ENCODE measurements around the gene SH3GL2. TPM values are rescaled to one million over a fixed set of nuclear protein-coding genes. Genes with fewer than 3 reads are reported as not detected.

The SH3GL2 gene
- total RNA-seq, 2 experiments from 2014 or later = not detected

DNA sequence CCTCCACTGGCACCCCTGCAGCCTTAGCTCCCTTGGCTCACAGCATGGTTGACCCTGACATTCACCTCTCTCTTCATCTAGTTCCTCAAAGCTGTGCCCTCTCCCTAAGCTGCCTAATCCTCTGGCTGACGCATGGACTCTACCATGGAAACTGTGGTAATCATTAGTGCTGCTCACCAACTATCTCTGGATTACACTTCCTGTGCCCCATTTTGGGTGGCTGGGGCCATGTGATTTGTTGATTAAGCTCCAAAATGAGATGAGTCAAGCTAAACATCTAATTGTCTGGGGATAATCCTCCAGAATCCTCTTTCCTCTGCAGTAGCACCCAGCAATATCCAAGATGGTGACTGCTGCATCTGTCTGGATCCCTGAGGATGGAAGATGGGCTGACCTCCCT lies 264.4 kb downstream of the SH3GL2 start:
- no peak overlapping the region for H3K4me3 Mint-ChIP-seq
- no peaks in the 10 kb centered on the region for H3K36me3 Mint-ChIP-seq
- intact Hi-C loops (cut with micrococcal nuclease) = no loop called here
- no peak for DNase-seq
- H3K27me3 Mint-ChIP-seq = no peaks in the 10 kb centered on the region
- H3K4me1 Mint-ChIP-seq (ENCODE audit: low read depth) = no peaks in the 10 kb centered on the region
- H3K9me3 Mint-ChIP-seq = peaks cover 20% of the 10 kb centered on the region
- ChIA-PET POLR2A (no interaction called here), CTCF (no interaction called here)
- H3K27ac Mint-ChIP-seq = no peak overlapping the region

All from activated CD4-positive, alpha-beta memory T cell treated with anti-CD3 and anti-CD28 coated beads for 36 hours (primary cell).